ENCODE data around the gene TRAPPC10.

TRAPPC10 gene

GRCh38 chr21:43985690-43986251 is 26.3 kb upstream of the TRAPPC10 start:
- H3K9ac ChIP-seq (ENCODE audit: low read length): no peak overlapping the region
- H3K4me1 ChIP-seq (ENCODE audit: control insufficient read depth, insufficient read depth, low read length): no peaks in the 10 kb centered on the region
- no peaks in the 10 kb centered on the region for H3K27me3 ChIP-seq (ENCODE audit: control insufficient read depth, insufficient read depth, low read length)
- peaks cover 11% of the 10 kb centered on the region for H3K36me3 ChIP-seq (ENCODE audit: control insufficient read depth, insufficient read depth, low read length)
- no peak overlapping the region for H3K4me3 ChIP-seq (ENCODE audit: low read length)
- no peaks in the 10 kb centered on the region for H3K9me3 ChIP-seq (ENCODE audit: control insufficient read depth, low read length)

DNA sequence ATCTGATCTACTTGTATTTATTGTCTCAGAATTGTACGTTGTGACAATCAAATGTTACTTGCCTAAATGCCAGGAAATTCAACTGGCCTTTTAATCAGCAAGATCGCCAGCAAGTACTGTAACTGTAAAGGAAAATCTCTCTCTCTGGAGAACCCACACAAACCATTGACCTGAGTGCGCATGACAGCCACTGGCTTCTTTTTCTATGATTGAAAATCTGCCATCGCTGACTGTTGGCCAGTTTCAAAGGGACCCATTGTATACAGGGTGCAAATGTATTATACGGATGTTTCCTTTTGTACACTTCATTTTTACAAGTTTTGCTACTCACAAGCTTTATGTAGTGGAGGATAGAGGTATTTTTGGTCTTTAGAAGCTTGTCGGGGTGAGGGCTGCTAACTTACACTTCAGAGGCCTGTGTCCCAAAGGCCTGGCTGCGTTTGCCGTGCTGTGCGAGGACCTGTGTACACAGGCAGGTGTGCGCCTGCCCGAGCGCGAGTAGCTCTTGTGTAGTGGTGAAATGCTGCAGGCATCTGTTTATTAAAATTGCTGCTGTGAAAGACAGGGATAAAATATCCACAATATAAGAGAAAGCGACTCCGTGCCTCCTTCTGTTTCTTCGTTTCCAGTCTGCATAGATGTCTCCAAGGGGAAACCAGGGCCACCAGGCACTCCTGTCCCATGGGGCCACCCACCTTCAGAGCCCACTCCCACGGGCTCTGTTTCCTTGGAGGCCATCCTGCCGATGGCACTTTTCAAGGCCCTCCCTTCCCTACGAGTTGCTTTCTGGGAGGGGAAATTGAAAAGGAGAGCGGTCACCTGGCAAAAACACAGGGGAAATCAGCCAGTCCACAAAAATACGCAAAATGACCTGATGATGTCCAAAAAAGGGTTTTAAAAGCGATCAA is 25.3 kb upstream of the TRAPPC10 start:
- H3K4me1 ChIP-seq (ENCODE audit: control insufficient read depth, insufficient read depth, low read length): no peaks in the 10 kb centered on the region
- no peak overlapping the region for H3K9ac ChIP-seq (ENCODE audit: low read length)
- H3K36me3 ChIP-seq (ENCODE audit: control insufficient read depth, insufficient read depth, low read length): peaks cover 4% of the 10 kb centered on the region
- H3K27me3 ChIP-seq (ENCODE audit: control insufficient read depth, insufficient read depth, low read length): peaks cover 4% of the 10 kb centered on the region
- H3K9me3 ChIP-seq (ENCODE audit: control insufficient read depth, low read length): no peaks in the 10 kb centered on the region
- no peak overlapping the region for H3K4me3 ChIP-seq (ENCODE audit: low read length)

DNA sequence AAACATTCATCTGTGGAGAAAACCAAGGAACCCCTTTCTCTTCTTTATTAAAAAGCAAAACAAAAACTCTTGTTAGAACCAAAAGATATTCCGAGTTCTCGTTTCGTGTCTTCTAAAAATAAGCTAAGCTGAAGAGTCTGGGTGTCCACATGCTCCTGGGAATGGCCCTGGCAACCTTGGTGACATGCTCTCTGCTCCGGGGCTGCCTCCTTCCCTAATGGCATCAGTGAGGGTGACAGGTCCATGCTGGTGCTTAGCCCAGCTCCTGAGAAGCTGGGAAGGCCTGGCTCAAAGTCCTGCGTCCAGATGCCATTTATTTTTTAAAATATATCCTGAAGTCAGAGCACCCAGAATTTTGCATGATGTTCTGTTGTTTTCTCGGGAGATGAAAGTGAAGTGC is 24.6 kb upstream of the TRAPPC10 start:
- H3K9ac ChIP-seq (ENCODE audit: low read length): no peak overlapping the region
- no peaks in the 10 kb centered on the region for H3K9me3 ChIP-seq (ENCODE audit: control insufficient read depth, low read length)
- no peak overlapping the region for H3K4me3 ChIP-seq (ENCODE audit: low read length)
- peaks cover 6% of the 10 kb centered on the region for H3K27me3 ChIP-seq (ENCODE audit: control insufficient read depth, insufficient read depth, low read length)
- no peaks in the 10 kb centered on the region for H3K36me3 ChIP-seq (ENCODE audit: control insufficient read depth, insufficient read depth, low read length)
- H3K4me1 ChIP-seq (ENCODE audit: control insufficient read depth, insufficient read depth, low read length): no peaks in the 10 kb centered on the region

GRCh38 chr21:43988016-43988415 is 24.1 kb upstream of the TRAPPC10 start:
- H3K9me3 ChIP-seq (ENCODE audit: control insufficient read depth, low read length): no peaks in the 10 kb centered on the region
- H3K4me1 ChIP-seq (ENCODE audit: control insufficient read depth, insufficient read depth, low read length): no peaks in the 10 kb centered on the region
- H3K36me3 ChIP-seq (ENCODE audit: control insufficient read depth, insufficient read depth, low read length): no peaks in the 10 kb centered on the region
- peaks cover 6% of the 10 kb centered on the region for H3K27me3 ChIP-seq (ENCODE audit: control insufficient read depth, insufficient read depth, low read length)
- no peak overlapping the region for H3K4me3 ChIP-seq (ENCODE audit: low read length)
- H3K9ac ChIP-seq (ENCODE audit: low read length): no peak overlapping the region

GRCh38 chr21:43988506-43989230 is 23.4 kb upstream of the TRAPPC10 start:
- no peak overlapping the region for H3K9ac ChIP-seq (ENCODE audit: low read length)
- no peak overlapping the region for H3K4me3 ChIP-seq (ENCODE audit: low read length)
- H3K4me1 ChIP-seq (ENCODE audit: control insufficient read depth, insufficient read depth, low read length): no peaks in the 10 kb centered on the region
- H3K9me3 ChIP-seq (ENCODE audit: control insufficient read depth, low read length): no peaks in the 10 kb centered on the region
- H3K36me3 ChIP-seq (ENCODE audit: control insufficient read depth, insufficient read depth, low read length): no peaks in the 10 kb centered on the region
- H3K27me3 ChIP-seq (ENCODE audit: control insufficient read depth, insufficient read depth, low read length): peaks cover 6% of the 10 kb centered on the region

GRCh38 chr21:43989401-43989800 is 22.7 kb upstream of the TRAPPC10 start:
- Histone ChIP-seq H3K4me3 (ENCODE audit: low read length) (no peak overlapping the region), H3K36me3 (ENCODE audit: control insufficient read depth, insufficient read depth, low read length) (no peaks in the 10 kb centered on the region), H3K9me3 (ENCODE audit: control insufficient read depth, low read length) (no peaks in the 10 kb centered on the region), H3K4me1 (ENCODE audit: control insufficient read depth, insufficient read depth, low read length) (no peaks in the 10 kb centered on the region), H3K9ac (ENCODE audit: low read length) (no peak overlapping the region), H3K27me3 (ENCODE audit: control insufficient read depth, insufficient read depth, low read length) (peaks cover 6% of the 10 kb centered on the region)

DNA sequence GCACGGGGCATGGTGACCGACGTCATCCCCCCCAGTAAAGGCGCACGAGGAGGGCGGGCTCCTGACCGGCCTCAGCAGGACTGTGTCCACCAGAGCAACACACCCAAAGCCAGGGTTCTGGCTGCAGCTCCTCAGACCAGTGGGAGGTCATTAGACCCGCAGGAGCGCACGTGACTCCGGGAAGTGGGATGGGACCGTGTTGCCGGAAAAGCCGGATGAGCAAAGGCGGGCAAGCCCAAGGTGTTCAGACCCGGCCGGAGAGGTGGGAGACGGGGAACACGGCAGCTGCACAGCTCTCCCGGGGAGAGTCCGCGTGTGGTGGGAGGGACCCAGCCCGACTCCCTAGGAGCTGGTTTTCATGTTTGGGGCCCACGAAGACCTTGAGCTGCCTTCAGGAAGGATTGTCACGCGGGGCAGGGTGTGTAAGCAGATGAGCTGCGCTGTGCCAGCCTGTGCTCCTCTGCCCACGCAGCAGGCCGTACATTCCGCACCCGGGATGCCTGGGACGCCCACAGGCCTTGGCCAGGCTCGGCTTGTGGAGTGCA is 20.6 kb upstream of the TRAPPC10 start:
- Histone ChIP-seq H3K9ac (ENCODE audit: low read length) (no peak overlapping the region), H3K27me3 (ENCODE audit: control insufficient read depth, insufficient read depth, low read length) (peaks cover 6% of the 10 kb centered on the region), H3K9me3 (ENCODE audit: control insufficient read depth, low read length) (no peaks in the 10 kb centered on the region), H3K4me3 (ENCODE audit: low read length) (no peak overlapping the region), H3K4me1 (ENCODE audit: control insufficient read depth, insufficient read depth, low read length) (no peaks in the 10 kb centered on the region), H3K36me3 (ENCODE audit: control insufficient read depth, insufficient read depth, low read length) (no peaks in the 10 kb centered on the region)

GRCh38 chr21:43992121-43992520 is 20.0 kb upstream of the TRAPPC10 start:
- Histone ChIP-seq H3K9ac (ENCODE audit: low read length) (no peak overlapping the region), H3K36me3 (ENCODE audit: control insufficient read depth, insufficient read depth, low read length) (no peaks in the 10 kb centered on the region), H3K27me3 (ENCODE audit: control insufficient read depth, insufficient read depth, low read length) (peaks cover 6% of the 10 kb centered on the region), H3K9me3 (ENCODE audit: control insufficient read depth, low read length) (no peaks in the 10 kb centered on the region), H3K4me1 (ENCODE audit: control insufficient read depth, insufficient read depth, low read length) (no peaks in the 10 kb centered on the region), H3K4me3 (ENCODE audit: low read length) (no peak overlapping the region)

GRCh38 chr21:43993420-43993934 is 18.6 kb upstream of the TRAPPC10 start:
- Histone ChIP-seq H3K4me3 (ENCODE audit: low read length) (no peak overlapping the region), H3K9ac (ENCODE audit: low read length) (no peak overlapping the region), H3K27me3 (ENCODE audit: control insufficient read depth, insufficient read depth, low read length) (peaks cover 6% of the 10 kb centered on the region), H3K9me3 (ENCODE audit: control insufficient read depth, low read length) (no peaks in the 10 kb centered on the region), H3K4me1 (ENCODE audit: control insufficient read depth, insufficient read depth, low read length) (no peaks in the 10 kb centered on the region), H3K36me3 (ENCODE audit: control insufficient read depth, insufficient read depth, low read length) (no peaks in the 10 kb centered on the region)

DNA sequence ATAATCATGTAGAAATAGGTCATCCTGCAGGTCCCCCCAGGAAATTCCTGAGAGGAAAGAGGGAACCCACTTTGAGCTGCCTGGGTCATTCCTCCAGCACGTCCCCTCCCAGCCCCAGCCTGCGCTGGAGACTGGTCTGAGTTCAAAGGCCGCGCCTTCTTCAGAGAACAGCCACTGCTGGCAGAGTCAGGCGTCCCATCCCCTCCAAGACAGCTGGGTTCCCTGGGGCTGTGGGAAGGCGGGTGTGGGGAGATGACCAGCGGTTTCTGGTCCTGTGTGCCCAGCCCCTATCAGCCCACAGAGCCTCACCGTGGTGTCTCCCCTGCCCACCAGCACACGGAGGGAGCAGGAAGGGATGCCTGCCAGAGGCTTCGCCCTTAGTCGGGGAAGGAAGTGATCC is 18.0 kb upstream of the TRAPPC10 start:
- H3K4me1 ChIP-seq (ENCODE audit: control insufficient read depth, insufficient read depth, low read length): no peaks in the 10 kb centered on the region
- peaks cover 6% of the 10 kb centered on the region for H3K27me3 ChIP-seq (ENCODE audit: control insufficient read depth, insufficient read depth, low read length)
- no peak overlapping the region for H3K9ac ChIP-seq (ENCODE audit: low read length)

DNA sequence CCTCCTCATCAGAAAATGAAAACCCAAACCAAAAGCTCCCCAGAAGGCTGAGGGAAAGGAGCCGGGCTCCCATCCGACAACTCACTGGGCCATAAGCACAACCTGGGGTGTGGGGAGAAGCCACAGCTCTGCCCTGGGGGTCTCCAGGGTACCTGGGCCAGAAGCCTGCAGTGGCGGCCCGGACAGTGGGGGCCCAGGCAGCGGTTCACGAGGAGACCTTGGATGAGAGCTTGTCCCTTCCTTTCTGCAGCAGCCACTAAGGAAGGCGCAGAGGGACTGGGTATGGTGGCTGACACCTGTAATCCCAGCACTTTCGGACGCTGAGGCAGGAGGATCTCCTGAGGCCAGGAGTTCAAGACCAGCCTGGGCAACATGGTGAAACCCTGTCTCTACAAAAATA is 17.5 kb upstream of the TRAPPC10 start:
- Histone ChIP-seq H3K4me3 (ENCODE audit: low read length) (no peak overlapping the region), H3K9ac (ENCODE audit: low read length) (no peak overlapping the region), H3K36me3 (ENCODE audit: control insufficient read depth, insufficient read depth, low read length) (no peaks in the 10 kb centered on the region), H3K4me1 (ENCODE audit: control insufficient read depth, insufficient read depth, low read length) (no peaks in the 10 kb centered on the region), H3K9me3 (ENCODE audit: control insufficient read depth, low read length) (no peaks in the 10 kb centered on the region), H3K27me3 (ENCODE audit: control insufficient read depth, insufficient read depth, low read length) (peaks cover 6% of the 10 kb centered on the region)

More for the DNA sequence above, 18.0 kb upstream of the TRAPPC10 start:
- H3K4me3 ChIP-seq (ENCODE audit: low read length): no peak overlapping the region
- no peaks in the 10 kb centered on the region for H3K9me3 ChIP-seq (ENCODE audit: control insufficient read depth, low read length)
- H3K36me3 ChIP-seq (ENCODE audit: control insufficient read depth, insufficient read depth, low read length): no peaks in the 10 kb centered on the region

Measured in mucosa of stomach (tissue), 1 donor.